HepG2 (cell line): ENCODE data around the gene TMEM61. TPM values are rescaled to one million over a fixed set of nuclear protein-coding genes. Genes with fewer than 3 reads are reported as not detected.

ENCODE experiments used
- ELF1 ChIP-seq: sonication (generic); formaldehyde crosslinking; IDR thresholded peaks from 2 replicates; pipeline ENCODE4 v1.4.0; 2020; ENCODE audit warnings: missing genetic modification reagents
- ELF3 ChIP-seq: IDR thresholded peaks from 2 replicates; pipeline ENCODE4 v1.6.1; 2016; ENCODE audit warnings: missing genetic modification reagents, missing compliant biosample characterization
- FOXA1 ChIP-seq, 2 experiments: fragments of 450-650 bp in 1 of 2; sonication (generic) in 1 of 2; formaldehyde crosslinking in 1 of 2; IDR thresholded peaks; 2 replicates each; pipeline versions ENCODE4 v1.4.0 to v1.6.1; 2016 to 2020; ENCODE audit warnings: missing genetic modification reagents in 1 of 2
- HMG20B ChIP-seq: conservative IDR thresholded peaks from 2 replicates; pipeline ENCODE4 v1.6.1; 2016; ENCODE audit warnings: missing genetic modification reagents, missing compliant biosample characterization
- KDM3A ChIP-seq: IDR thresholded peaks from 2 replicates; pipeline ENCODE4 v1.6.1; 2018; ENCODE audit warnings: low read depth, missing compliant biosample characterization
- MTF1 ChIP-seq: sonication (generic); formaldehyde crosslinking; IDR thresholded peaks from 2 replicates; pipeline ENCODE4 v1.5.0; 2020; ENCODE audit warnings: missing genetic modification reagents
- MXD4 ChIP-seq: IDR thresholded peaks from 2 replicates; pipeline ENCODE4 v1.6.1; 2016; ENCODE audit warnings: mild to moderate bottlenecking, missing biosample characterization, missing genetic modification reagents
- PCBP2 ChIP-seq: fragments of 200-400 bp; formaldehyde crosslinking; optimal IDR thresholded peaks from 2 replicates; pipeline ENCODE3; 2018; ENCODE audit warnings: low read length, low read depth; ENCODE audit not compliant: poor library complexity, severe bottlenecking
- SPEN ChIP-seq: sonication (generic); formaldehyde crosslinking; IDR thresholded peaks from 2 replicates; pipeline ENCODE4 v1.5.1; 2020; ENCODE audit warnings: low read depth, mild to moderate bottlenecking, missing genetic modification reagents
- STAG1 ChIP-seq: sonication (generic); formaldehyde crosslinking; IDR thresholded peaks from 2 replicates; pipeline ENCODE4 v1.4.0; 2020; ENCODE audit warnings: missing genetic modification reagents
- XRCC5 ChIP-seq: fragments of 200-400 bp; formaldehyde crosslinking; optimal IDR thresholded peaks from 2 replicates; pipeline ENCODE3; 2017; ENCODE audit warnings: mild to moderate bottlenecking, low read length
- ZNF292 ChIP-seq: sonication (generic); formaldehyde crosslinking; IDR thresholded peaks from 2 replicates; pipeline ENCODE4 v1.8.1; 2022; ENCODE audit warnings: mild to moderate bottlenecking, low read depth, missing genetic modification reagents, borderline replicate concordance
- ZNF547 ChIP-seq: sonication (generic); formaldehyde crosslinking; IDR thresholded peaks from 2 replicates; pipeline ENCODE4 v1.5.1; 2020; ENCODE audit warnings: mild to moderate bottlenecking, missing genetic modification reagents
- ZNF704 ChIP-seq: sonication (generic); formaldehyde crosslinking; IDR thresholded peaks from 2 replicates; pipeline ENCODE4 v1.8.1; 2023; ENCODE audit warnings: mild to moderate bottlenecking, inconsistent platforms, moderate library complexity, missing genetic modification reagents, borderline replicate concordance
- ZNF768 ChIP-seq: sonication (generic); formaldehyde crosslinking; IDR thresholded peaks from 2 replicates; pipeline ENCODE4 v1.4.0; 2020; ENCODE audit warnings: missing genetic modification reagents
- polyA plus RNA-seq, 8 experiments: library from polyadenylated mRNA; depleted of rRNA in 3 of 8; stranded (reverse) in 7 of 8; unstranded in 1 of 8; fragments of >200 nt; fragmentation: Illumina TruSeq in 4 of 8; extraction: Trizol in 4 of 8; gene quantifications; 2 replicates each; pipeline versions ENCODE4 v1.2.1 to v1.2.3, GENCODE V29; 2011 to 2016; ENCODE audit warnings: low read depth in 4 of 8, missing spikeins in 1 of 8, mixed read lengths in 1 of 8; ENCODE audit not compliant: insufficient read depth in 1 of 8
- total RNA-seq, 5 experiments: library from RNA; depleted of rRNA; stranded (reverse); fragments of >200 nt; fragmentation: Illumina TruSeq; extraction: Trizol; gene quantifications; 2 replicates each; pipeline ENCODE4 v1.2.3, GENCODE V29; 2016; ENCODE audit warnings: low read depth in 1 of 5
- TF ChIP-seq, protein P1 (sequence below): sonication (generic); formaldehyde crosslinking; IDR thresholded peaks from 2 replicates; pipeline ENCODE4 v1.5.0; 2020; ENCODE audit warnings: missing genetic modification reagents, mild to moderate bottlenecking, borderline replicate concordance
- TF ChIP-seq, protein P2 (sequence below): IDR thresholded peaks from 2 replicates; pipeline ENCODE4 v1.6.1; 2016; ENCODE audit warnings: low read depth
- TF ChIP-seq, protein P3 (sequence below): sonication (generic); formaldehyde crosslinking; IDR thresholded peaks from 2 replicates; pipeline ENCODE4 v1.4.0; 2020; ENCODE audit warnings: missing genetic modification reagents, borderline replicate concordance
- TF ChIP-seq, protein P4 (sequence below): sonication (generic); formaldehyde crosslinking; IDR thresholded peaks from 2 replicates; pipeline ENCODE4 v1.9.0; 2022; ENCODE audit warnings: low read depth, missing genetic modification reagents

The TMEM61 gene
- total and polyA plus RNA-seq, 2 of the 13 experiments (the other 11 are each of a cell fraction or from before 2014, with no cell fraction given) = not detected

- TF ChIP-seq, protein P1, sequence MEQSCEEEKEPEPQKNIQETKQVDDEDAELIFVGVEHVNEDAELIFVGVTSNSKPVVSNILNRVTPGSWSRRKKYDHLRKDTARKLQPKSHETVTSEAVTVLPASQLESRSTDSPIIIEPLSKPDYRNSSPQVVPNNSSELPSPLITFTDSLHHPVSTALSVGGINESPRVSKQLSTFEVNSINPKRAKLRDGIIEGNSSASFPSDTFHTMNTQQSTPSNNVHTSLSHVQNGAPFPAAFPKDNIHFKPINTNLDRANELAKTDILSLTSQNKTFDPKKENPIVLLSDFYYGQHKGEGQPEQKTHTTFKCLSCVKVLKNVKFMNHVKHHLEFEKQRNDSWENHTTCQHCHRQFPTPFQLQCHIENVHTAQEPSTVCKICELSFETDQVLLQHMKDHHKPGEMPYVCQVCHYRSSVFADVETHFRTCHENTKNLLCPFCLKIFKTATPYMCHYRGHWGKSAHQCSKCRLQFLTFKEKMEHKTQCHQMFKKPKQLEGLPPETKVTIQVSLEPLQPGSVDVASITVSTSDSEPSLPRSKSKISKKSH (CRISPR knock-in tag) = 0 out of 2 replicates have a peak, but pooled peaks have one; percentile 32
- 0 out of 2 replicates have a peak, but pooled peaks have one; percentile 39 for TF ChIP-seq ZNF704 (CRISPR knock-in tag)
- TF ChIP-seq ZNF547 (CRISPR knock-in tag) = 0 out of 2 replicates have a peak, but pooled peaks have one; percentile 40
- peak; percentile 62; the same call in 1 of the 2 replicates for TF ChIP-seq KDM3A (CRISPR knock-in tag)
- peak; percentile 92 for TF ChIP-seq STAG1
- TF ChIP-seq MTF1 (CRISPR knock-in tag) = no peak
- no peak for TF ChIP-seq PCBP2
- peak; percentile 95 for TF ChIP-seq XRCC5
- TF ChIP-seq SPEN = peak; percentile 61; the same call in 1 of the 2 replicates
- peak; percentile 86; the same call in 1 of the 2 replicates for TF ChIP-seq ZNF292 (CRISPR knock-in tag)
- TF ChIP-seq, protein P2, sequence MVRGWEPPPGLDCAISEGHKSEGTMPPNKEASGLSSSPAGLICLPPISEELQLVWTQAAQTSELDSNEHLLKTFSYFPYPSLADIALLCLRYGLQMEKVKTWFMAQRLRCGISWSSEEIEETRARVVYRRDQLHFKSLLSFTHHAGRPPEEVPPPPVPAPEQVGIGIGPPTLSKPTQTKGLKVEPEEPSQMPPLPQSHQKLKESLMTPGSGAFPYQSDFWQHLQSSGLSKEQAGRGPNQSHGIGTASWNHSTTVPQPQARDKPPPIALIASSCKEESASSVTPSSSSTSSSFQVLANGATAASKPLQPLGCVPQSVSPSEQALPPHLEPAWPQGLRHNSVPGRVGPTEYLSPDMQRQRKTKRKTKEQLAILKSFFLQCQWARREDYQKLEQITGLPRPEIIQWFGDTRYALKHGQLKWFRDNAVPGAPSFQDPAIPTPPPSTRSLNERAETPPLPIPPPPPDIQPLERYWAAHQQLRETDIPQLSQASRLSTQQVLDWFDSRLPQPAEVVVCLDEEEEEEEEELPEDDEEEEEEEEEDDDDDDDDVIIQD (CRISPR knock-in tag) = 0 out of 2 replicates have a peak, but pooled peaks have one; percentile 13
- no peak for TF ChIP-seq MXD4
- TF ChIP-seq ELF1 = peak; percentile 52; the same call in 1 of the 2 replicates
- TF ChIP-seq, protein P3, sequence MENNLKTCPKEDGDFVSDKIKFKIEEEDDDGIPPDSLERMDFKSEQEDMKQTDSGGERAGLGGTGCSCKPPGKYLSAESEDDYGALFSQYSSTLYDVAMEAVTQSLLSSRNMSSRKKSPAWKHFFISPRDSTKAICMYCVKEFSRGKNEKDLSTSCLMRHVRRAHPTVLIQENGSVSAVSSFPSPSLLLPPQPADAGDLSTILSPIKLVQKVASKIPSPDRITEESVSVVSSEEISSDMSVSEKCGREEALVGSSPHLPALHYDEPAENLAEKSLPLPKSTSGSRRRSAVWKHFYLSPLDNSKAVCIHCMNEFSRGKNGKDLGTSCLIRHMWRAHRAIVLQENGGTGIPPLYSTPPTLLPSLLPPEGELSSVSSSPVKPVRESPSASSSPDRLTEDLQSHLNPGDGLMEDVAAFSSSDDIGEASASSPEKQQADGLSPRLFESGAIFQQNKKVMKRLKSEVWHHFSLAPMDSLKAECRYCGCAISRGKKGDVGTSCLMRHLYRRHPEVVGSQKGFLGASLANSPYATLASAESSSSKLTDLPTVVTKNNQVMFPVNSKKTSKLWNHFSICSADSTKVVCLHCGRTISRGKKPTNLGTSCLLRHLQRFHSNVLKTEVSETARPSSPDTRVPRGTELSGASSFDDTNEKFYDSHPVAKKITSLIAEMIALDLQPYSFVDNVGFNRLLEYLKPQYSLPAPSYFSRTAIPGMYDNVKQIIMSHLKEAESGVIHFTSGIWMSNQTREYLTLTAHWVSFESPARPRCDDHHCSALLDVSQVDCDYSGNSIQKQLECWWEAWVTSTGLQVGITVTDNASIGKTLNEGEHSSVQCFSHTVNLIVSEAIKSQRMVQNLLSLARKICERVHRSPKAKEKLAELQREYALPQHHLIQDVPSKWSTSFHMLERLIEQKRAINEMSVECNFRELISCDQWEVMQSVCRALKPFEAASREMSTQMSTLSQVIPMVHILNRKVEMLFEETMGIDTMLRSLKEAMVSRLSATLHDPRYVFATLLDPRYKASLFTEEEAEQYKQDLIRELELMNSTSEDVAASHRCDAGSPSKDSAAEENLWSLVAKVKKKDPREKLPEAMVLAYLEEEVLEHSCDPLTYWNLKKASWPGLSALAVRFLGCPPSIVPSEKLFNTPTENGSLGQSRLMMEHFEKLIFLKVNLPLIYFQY (CRISPR knock-in tag) = peak; percentile 98
- no peak for TF ChIP-seq FOXA1 (IDR thresholded peaks at IDR 0.05)
- 0 out of 2 replicates have a peak, but pooled peaks have one; percentile 13 for TF ChIP-seq FOXA1 (CRISPR knock-in tag; IDR thresholded peaks at IDR 0.05)
- TF ChIP-seq ELF3 (CRISPR knock-in tag) = no peak
- 0 out of 2 replicates have a peak, but pooled peaks have one; percentile 40 for TF ChIP-seq ZNF768 (CRISPR knock-in tag)
- no peak for TF ChIP-seq HMG20B (CRISPR knock-in tag)
- TF ChIP-seq, protein P4, sequence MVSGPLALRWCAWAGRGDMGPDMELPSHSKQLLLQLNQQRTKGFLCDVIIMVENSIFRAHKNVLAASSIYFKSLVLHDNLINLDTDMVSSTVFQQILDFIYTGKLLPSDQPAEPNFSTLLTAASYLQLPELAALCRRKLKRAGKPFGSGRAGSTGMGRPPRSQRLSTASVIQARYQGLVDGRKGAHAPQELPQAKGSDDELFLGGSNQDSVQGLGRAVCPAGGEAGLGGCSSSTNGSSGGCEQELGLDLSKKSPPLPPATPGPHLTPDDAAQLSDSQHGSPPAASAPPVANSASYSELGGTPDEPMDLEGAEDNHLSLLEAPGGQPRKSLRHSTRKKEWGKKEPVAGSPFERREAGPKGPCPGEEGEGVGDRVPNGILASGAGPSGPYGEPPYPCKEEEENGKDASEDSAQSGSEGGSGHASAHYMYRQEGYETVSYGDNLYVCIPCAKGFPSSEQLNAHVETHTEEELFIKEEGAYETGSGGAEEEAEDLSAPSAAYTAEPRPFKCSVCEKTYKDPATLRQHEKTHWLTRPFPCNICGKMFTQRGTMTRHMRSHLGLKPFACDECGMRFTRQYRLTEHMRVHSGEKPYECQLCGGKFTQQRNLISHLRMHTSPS (CRISPR knock-in tag) = 0 out of 2 replicates have a peak, but pooled peaks have one; percentile 62
Observed at GRCh38 chr1:55021942-55022546, 41.6 kb downstream of the TMEM61 start (continued).
